Hematopoietic multipotent progenitor cell treated with erythropoietin and hydrocortisone succinate and interleukin-3 and kit ligand, for 8 days (in vitro differentiated cells): ENCODE data around the gene DDX41.

Source experiments
- DNase-seq: peaks from one replicate; pipeline ENCODE4 v3.0.0-alpha.2; 2015

The DDX41 gene

GRCh38 chr5:177467436-177467835 lies 49.3 kb downstream of the DDX41 start:
- no peak for DNase-seq

DNA sequence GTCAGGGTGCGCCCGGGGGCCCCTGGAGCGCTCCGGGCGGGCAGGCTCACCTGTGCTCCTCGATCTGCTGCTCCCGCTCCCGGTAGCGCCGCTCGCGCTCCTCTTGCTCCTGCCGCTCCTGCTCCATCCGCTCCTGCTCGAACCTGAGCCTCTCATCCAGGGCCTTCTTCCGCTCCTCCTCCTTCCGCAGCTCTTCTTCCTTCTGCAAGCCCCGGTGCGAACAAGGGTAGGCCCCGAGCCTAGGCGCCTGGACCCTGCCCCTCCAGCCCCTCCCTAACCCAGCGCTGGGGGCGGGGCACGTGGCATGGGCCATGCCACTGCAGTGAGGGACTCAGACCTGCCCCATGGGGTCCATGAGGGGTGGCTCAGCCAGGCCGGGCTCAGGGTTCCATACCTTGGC lies 49.9 kb downstream of the DDX41 start:
- DNase-seq: no peak

- no peak for DNase-seq
Observed at GRCh38 chr5:177465044-177465443, 51.7 kb downstream of the DDX41 start.

GRCh38 chr5:177462021-177462670 lies 54.6 kb downstream of the DDX41 start:
- no peak for DNase-seq
